ENCODE measurements around the gene KCTD1. TPM values are rescaled to one million over a fixed set of nuclear protein-coding genes. Genes with fewer than 3 reads are reported as not detected.

Gene KCTD1
- total and polyA plus RNA-seq, 4 donors = 0.78 to 2.9 (median 2.0) TPM

GRCh38 chr18:26491194-26491816 is 57.0 kb downstream of the KCTD1 start:
- no peak overlapping the region for H3K4me3 ChIP-seq (ENCODE audit: low read depth in 1 of 3, low read length in 3 of 3)
- no peaks in the 10 kb centered on the region for H3K9me3 ChIP-seq (ENCODE audit: control insufficient read depth in 4 of 4, low read length in 3 of 4)
- H3K4me1 ChIP-seq (ENCODE audit: control insufficient read depth in 4 of 4, insufficient read depth in 4 of 4, low read length in 3 of 4) = no peaks in the 10 kb centered on the region
- DNase-seq (ENCODE audit: low spot score) = no peak
- no peak overlapping the region for H3K27ac ChIP-seq (ENCODE audit: low read depth in 1 of 2, low read length in 2 of 2)
- H3K9ac ChIP-seq (ENCODE audit: low read depth in 1 of 2, low read length in 2 of 2) = no peak overlapping the region
- TF ChIP-seq ZBTB33 (IDR thresholded peaks at IDR 0.05) (no peak), NR2F2 (IDR thresholded peaks at IDR 0.05) (no peak), YY1 (IDR thresholded peaks at IDR 0.05) (no peak)
- 88% methylated on average over 6 of the region's 6 CpGs for WGBS
- H3K27me3 ChIP-seq (ENCODE audit: control insufficient read depth in 4 of 4, insufficient read depth in 4 of 4, low read length in 3 of 4) = no peaks in the 10 kb centered on the region
- no peaks in the 10 kb centered on the region for H3K36me3 ChIP-seq (ENCODE audit: control insufficient read depth in 4 of 4, insufficient read depth in 3 of 4, low read depth in 1 of 4, low read length in 3 of 4)

GRCh38 chr18:26489881-26490280 is 58.5 kb downstream of the KCTD1 start:
- TF ChIP-seq JUND (IDR thresholded peaks at IDR 0.05) (no peak), RXRA (IDR thresholded peaks at IDR 0.05) (no peak), FOXA1 (IDR thresholded peaks at IDR 0.05) (no peak), CTCF (IDR thresholded peaks at IDR 0.05; ENCODE audit: low read depth, low read length, missing input control) (no peak), HNF4G (IDR thresholded peaks at IDR 0.05) (no peak), YY1 (IDR thresholded peaks at IDR 0.05) (no peak), TAF1 (conservative IDR thresholded peaks at IDR 0.05) (no peak), REST (IDR thresholded peaks at IDR 0.05) (no peak), FOXA2 (IDR thresholded peaks at IDR 0.05) (no peak), ATF3 (IDR thresholded peaks at IDR 0.05) (no peak), HNF4A (conservative IDR thresholded peaks at IDR 0.05) (no peak), EGR1 (IDR thresholded peaks at IDR 0.05; ENCODE audit: low read depth in 2 of 2) (no peak), GABPA (IDR thresholded peaks at IDR 0.05 in 1 of 2, conservative IDR thresholded peaks at IDR 0.05 in 1 of 2) (no peak), MAX (IDR thresholded peaks at IDR 0.05) (no peak), NR2F2 (IDR thresholded peaks at IDR 0.05) (no peak), RAD21 (IDR thresholded peaks at IDR 0.05) (no peak), SP1 (IDR thresholded peaks at IDR 0.05) (no peak), ZBTB33 (IDR thresholded peaks at IDR 0.05) (no peak)
- WGBS = 86% methylated on average over 7 of the region's 7 CpGs

More at GRCh38 chr18:26489881-26490280, 58.5 kb downstream of the KCTD1 start:
- DNase-seq (ENCODE audit: low spot score) = no peak
- H3K9me3 ChIP-seq (ENCODE audit: control insufficient read depth in 4 of 4, low read length in 3 of 4) = no peaks in the 10 kb centered on the region
- no peak overlapping the region for H3K4me3 ChIP-seq (ENCODE audit: low read depth in 1 of 3, low read length in 3 of 3)
- no peaks in the 10 kb centered on the region for H3K4me1 ChIP-seq (ENCODE audit: control insufficient read depth in 4 of 4, insufficient read depth in 4 of 4, low read length in 3 of 4)
- no peak overlapping the region for H3K27ac ChIP-seq (ENCODE audit: low read depth in 1 of 2, low read length in 2 of 2)
- no peaks in the 10 kb centered on the region for H3K27me3 ChIP-seq (ENCODE audit: control insufficient read depth in 4 of 4, insufficient read depth in 4 of 4, low read length in 3 of 4)
- H3K9ac ChIP-seq (ENCODE audit: low read depth in 1 of 2, low read length in 2 of 2) = no peak overlapping the region
- H3K36me3 ChIP-seq (ENCODE audit: control insufficient read depth in 4 of 4, insufficient read depth in 3 of 4, low read depth in 1 of 4, low read length in 3 of 4) = no peaks in the 10 kb centered on the region
